GM18511 (cell line): ENCODE measurements around the gene GNG7.
"Not testable (repeated sequence)": the region's sequence is repeated elsewhere in the genome, so short reads cannot be mapped to it uniquely, and the experiment has no call there.

ENCODE experiments used
- ATAC-seq: cut with Tn5 transposase; IDR thresholded peaks from one replicate; pipeline ENCODE4 v1.9.1; 2021; ENCODE audit warnings: mild to moderate bottlenecking, moderate library complexity; ENCODE audit not compliant: unreplicated experiment

The GNG7 gene

DNA sequence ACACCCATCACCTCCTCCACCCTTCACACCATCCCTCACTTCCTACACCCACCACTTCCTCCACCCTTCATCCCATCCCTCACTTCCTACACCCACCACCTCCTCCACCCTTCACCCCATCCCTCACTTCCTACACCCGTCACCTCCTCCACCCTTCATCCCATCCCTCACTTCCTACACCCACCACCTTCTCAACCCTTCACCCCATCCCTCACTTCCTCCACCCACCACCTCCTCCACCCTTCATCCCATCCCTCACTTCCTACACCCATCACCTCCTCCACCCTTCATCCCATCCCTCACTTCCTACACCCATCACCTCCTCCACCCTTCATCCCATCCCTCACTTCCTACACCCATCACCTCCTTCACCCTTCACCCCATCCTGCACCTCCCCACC is 11.6 kb upstream of the GNG7 start:
- not testable (repeated sequence) for ATAC-seq

GRCh38 chr19:2713170-2713569 is 10.7 kb upstream of the GNG7 start:
- ATAC-seq: not testable (repeated sequence)

- ATAC-seq: no peak
These were observed 9.3 kb upstream of the GNG7 start for GRCh38 chr19:2711875-2712205.

DNA sequence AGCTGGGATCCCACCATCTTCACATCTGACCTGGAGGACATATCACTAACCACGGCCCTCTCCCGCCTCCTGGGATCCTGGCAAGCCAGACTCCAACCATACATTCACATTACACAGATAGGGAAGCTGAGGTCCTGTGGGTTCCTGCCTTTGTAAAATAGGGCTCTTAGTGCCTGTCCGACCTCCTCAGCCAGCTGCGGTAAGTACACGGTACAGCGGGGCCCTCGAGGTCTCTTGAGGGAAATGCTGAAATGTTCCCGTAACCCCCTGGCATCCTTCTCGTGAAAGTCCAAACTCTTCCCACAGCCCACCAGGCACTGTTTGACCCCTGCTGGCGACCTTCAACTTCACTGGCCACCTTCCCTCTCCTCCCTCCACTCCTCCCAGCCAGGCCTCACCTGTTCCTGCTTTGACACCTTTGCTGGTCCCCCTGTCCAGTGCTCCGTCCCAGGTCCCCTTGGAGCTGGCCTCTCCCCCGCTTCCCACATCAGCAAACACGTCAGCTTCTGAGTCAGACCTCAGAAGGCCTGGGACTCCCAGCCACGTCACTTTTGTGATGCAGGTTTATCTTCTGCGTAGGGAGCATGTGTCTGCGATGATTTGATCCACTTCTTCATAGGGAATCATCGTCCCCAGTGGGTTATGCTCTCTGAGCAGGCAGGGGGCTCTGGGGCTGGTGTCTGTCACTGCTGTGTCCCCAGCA is 8.8 kb upstream of the GNG7 start:
- ATAC-seq: no peak

DNA sequence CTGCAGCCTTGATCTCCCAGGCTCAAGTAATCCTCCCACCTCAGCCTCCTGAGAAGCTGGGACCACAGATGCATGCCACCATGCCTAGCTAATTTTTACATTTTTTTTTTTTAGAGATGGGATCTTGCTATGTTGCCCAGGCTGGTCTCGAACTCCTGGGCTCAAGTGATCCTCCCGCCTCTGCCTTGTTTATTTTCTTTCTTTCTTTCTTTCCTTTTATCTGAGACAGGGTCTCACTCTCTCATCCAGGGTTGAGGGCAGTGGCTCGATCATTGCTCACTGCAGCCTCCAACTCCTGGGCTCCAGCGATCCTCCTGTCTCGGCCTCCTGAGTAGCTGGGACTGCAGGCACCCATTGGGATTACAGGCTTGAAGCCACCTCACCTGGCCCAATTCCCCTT is 3.8 kb upstream of the GNG7 start:
- no peak for ATAC-seq

- ATAC-seq: no peak
These were observed 1.3 kb upstream of the GNG7 start for GRCh38 chr19:2703691-2704216.

DNA sequence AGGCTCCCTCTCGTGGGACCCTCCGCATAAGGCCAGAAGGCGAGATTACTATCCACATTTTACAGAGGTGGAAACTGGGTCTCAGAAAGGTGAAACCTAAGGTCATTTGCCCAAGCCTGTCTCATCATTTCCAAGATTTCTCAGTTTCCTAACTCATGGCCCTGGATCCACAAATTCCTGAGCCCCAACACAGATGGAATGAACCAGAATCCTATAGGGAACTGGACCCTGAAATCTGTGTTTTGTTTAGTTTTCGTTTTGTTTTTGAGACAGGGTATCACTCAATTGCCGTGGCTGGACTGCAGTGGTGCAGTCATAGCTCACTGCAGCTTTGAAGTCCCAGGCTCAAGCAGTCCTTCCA is 563 bp upstream of the GNG7 start:
- ATAC-seq: no peak

GRCh38 chr19:2701361-2702169 is 929 bp downstream of the GNG7 start:
- ATAC-seq: no peak

GRCh38 chr19:2700660-2701360 is 1.7 kb downstream of the GNG7 start:
- no peak for ATAC-seq

- ATAC-seq: no peak
These were observed 2.9 kb downstream of the GNG7 start for GRCh38 chr19:2699413-2700140.

GRCh38 chr19:2694196-2694595 is 8.3 kb downstream of the GNG7 start:
- ATAC-seq: no peak

DNA sequence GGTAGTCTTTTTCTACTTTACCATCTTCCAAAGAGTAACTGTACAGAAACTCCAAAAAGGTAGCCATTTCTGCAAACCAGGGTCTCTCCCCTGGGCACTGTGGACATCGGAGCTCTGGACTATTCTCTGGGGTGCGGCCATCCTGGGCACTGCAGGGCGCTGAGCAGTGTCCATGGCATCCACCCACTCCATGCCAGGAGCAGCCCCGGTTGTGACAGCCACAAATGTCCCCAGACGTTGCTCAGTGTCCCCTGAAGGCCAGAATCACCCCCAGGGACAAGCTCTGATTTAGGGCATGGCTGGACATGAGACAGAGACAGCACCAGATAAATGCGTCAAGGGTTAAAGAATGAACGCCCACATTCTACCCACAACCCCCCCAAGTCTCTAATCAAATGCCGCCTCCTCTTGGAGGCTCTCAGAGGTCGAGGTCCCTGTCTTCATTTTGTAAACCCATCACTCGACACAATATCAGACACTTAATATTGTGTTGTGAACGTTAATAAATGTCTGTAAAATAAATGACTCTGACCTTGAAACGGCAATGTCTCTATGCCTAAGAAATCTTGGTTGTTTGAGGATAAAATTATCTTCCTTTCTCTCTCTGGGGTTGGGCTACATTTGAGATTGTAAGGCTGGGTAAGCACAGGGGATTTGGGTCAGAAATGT is 8.9 kb downstream of the GNG7 start:
- ATAC-seq: no peak

DNA sequence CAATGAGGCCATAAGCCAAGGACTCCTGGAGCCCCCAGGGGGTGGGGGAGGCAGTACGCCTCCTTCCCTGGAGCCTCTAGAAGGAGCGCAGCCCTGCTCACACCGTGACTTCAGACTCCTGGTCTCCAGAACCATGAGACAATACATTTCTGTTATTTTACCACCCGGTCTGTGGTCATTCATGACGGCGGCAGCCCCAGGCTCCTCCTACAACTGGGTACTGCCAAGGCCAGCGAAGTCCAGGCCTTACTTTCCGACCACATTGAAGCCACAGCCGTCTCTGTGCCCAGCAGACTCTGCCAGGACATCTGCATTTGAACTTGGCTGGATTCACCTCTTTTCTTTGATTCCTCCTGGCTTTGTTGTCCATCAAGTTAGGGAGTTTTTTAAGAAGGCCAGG is 10.5 kb downstream of the GNG7 start:
- ATAC-seq: no peak

GRCh38 chr19:2690856-2691255 is 11.6 kb downstream of the GNG7 start:
- no peak for ATAC-seq

GRCh38 chr19:2686360-2686759 is 16.1 kb downstream of the GNG7 start:
- ATAC-seq: no peak

DNA sequence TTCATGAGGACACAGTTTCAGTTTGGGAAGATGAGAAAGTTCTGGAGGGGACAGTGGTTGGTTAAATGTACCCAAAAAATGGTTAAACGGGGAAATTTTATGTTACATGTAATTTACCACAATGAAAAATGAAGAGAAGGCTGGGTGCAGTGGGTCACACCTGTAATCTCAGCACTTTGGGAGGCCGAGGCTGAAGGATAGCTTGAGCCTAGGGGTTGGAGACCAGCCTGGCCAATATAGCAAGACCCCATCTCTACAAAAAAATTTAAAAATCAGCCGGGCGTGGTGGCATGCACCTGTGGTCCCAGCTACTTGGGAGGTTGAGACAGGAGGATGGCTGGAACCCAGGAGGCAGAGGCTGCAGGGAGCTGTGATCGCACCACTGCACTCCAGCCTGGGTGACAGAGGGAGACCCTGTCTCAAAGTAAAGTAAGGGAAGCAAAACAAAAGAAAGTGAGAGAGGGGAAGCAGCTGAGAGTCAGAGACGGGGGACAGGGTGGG is 17.2 kb downstream of the GNG7 start:
- no peak for ATAC-seq

- no peak for ATAC-seq
These were observed 19.0 kb downstream of the GNG7 start for GRCh38 chr19:2683430-2684003.

- no peak for ATAC-seq
These were observed 21.7 kb downstream of the GNG7 start for GRCh38 chr19:2680808-2681207.

GRCh38 chr19:2679439-2679838 is 23.1 kb downstream of the GNG7 start:
- no peak for ATAC-seq

DNA sequence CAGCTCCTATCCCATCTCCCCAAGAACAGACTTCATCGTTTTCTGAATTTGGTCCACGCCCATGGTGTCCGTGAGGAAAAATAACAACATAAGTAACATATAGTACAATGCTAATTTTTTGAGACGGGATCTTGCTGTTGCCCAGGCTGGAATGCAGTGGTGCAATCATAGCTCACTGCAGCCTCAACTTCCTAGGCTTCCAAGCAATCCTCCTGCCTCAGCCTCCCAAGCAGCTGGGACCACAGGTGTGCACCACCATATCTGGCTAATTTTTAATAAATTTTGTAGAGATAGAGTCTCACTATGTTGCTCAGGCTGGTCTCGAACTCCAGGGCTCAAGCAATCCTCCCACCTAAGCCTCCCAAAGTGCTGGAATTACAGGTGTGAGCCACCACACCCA is 23.5 kb downstream of the GNG7 start:
- ATAC-seq: not testable (repeated sequence)
